GM13976 (cell line): ENCODE results near the gene ZNF804B.

Experiments used
- DNase-seq: peaks from one replicate; pipeline ENCODE4 v3.0.0; 2012; ENCODE audit warnings: low spot score
- in situ Hi-C: fragments of 300-500 bp; cut with MboI; formaldehyde crosslinking; loops from one replicate; pipeline ENCODE4 v1.12.0; 2022; ENCODE audit warnings: low sequenced_read_pairs, mixed read lengths, inconsistent platforms; ENCODE audit not compliant: unreplicated experiment
- TF ChIP-seq, protein P1 (sequence below): IDR thresholded peaks from 2 replicates; pipeline ENCODE4 v1.5.1; 2012; ENCODE audit warnings: borderline replicate concordance, mild to moderate bottlenecking; ENCODE audit not compliant: insufficient read depth; ENCODE audit errors: extremely low read depth, missing control alignments, control extremely low read depth

ZNF804B gene

DNA sequence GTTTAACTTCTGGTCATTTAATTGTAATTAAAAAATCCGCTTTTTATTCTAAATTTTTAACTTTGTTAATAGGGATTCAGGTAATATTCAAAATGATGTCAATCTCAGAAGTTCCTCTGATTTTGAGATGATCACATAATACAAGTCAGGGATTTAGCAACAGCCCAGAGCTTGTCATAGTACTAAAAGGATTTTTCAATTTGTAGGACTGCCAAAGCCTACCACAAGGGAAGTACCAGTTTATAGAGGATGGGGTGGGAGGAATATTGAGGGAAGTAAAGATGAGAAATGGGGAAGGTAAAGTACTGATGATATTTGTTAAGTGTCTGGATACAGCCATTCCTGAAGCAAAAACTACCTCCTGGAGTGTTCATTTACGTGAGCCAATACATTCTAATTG, 314.3 kb downstream of the ZNF804B start:
- in situ Hi-C loops, result no loop called here
- DNase-seq, result no peak
- TF ChIP-seq, protein P1, sequence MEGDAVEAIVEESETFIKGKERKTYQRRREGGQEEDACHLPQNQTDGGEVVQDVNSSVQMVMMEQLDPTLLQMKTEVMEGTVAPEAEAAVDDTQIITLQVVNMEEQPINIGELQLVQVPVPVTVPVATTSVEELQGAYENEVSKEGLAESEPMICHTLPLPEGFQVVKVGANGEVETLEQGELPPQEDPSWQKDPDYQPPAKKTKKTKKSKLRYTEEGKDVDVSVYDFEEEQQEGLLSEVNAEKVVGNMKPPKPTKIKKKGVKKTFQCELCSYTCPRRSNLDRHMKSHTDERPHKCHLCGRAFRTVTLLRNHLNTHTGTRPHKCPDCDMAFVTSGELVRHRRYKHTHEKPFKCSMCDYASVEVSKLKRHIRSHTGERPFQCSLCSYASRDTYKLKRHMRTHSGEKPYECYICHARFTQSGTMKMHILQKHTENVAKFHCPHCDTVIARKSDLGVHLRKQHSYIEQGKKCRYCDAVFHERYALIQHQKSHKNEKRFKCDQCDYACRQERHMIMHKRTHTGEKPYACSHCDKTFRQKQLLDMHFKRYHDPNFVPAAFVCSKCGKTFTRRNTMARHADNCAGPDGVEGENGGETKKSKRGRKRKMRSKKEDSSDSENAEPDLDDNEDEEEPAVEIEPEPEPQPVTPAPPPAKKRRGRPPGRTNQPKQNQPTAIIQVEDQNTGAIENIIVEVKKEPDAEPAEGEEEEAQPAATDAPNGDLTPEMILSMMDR, result no peak

DNA sequence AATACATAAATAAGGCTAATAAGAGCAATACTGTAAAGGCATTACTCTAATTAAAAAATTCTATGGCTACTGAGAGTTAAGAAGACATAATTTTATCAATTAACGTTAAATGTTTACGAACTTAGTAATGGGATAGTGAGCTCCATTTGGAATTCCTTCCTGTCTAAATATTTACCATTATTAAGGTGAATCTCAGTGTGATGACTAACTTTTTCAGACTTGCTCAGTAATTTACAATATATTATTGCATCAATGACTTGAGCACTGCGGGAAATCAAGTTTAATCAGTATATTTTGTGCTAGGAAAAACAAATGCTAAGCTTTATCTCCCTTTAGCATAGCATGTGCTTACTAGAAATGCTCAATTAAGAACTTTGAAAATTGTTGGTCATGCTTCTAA, 318.5 kb downstream of the ZNF804B start:
- in situ Hi-C loops, result no loop called here
- DNase-seq, result no peak
- TF ChIP-seq, protein P1, result no peak

DNA sequence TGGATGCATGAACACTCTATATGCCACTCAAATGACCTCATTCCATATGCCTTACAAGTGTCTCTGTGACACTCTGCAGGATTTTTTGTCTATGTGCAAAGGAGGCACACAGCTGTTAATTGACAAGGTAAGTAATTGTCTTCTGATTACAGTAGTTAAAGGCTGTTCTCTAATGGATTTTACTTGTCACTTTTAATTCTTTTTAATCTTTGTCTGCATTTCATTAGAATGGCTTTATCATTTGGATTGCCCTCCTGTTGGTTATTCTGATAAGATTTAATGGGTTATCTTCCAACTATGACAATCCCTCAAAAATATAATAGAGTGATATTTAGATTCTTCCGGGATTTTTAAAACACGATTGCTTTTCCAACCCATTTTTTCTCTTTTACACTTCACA, 326.1 kb downstream of the ZNF804B start:
- DNase-seq, result no peak
- in situ Hi-C loops, result no loop called here
- TF ChIP-seq, protein P1, result no peak

DNA sequence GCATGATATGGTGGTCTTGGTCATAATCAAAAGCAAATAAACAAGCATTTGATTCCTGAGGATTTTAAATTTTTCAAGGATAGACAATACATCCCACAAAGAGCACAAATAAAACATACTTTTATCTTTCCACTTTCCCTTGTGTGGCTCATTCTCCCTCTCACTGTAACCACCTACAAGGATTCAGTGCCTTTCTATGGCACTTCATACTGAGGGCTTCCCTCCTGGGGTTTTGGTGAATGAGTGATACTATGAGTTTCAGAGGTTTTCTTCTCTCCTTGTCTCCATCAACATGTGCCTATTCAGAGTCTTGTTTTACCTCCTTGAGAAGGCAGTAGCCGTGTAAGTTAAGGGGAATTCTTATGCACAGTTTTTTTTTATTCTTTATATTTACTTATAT, 332.1 kb downstream of the ZNF804B start:
- no peak for DNase-seq
- in situ Hi-C loops, result no loop called here
- TF ChIP-seq, protein P1, result no peak

DNA sequence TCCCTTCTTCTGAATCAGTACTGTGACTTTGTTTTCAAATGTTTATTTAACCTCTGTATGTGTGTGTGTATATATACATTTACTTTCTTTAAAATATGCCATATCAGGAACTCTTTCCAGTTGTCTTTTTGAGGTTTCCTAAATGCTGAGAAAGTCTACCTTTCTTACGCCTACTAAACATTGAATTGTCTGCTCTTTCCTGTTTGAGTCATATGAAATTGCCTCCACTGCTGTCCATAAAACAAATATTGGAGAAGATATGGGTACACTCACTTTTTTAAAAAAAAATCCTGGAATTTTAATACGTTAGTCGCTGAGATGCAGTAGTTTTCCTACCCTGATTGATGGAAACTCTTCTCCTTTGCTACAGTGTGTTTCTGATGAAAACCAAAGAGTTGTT, 334.8 kb downstream of the ZNF804B start:
- TF ChIP-seq, protein P1, result no peak
- in situ Hi-C loops, result no loop called here
- DNase-seq, result no peak

DNA sequence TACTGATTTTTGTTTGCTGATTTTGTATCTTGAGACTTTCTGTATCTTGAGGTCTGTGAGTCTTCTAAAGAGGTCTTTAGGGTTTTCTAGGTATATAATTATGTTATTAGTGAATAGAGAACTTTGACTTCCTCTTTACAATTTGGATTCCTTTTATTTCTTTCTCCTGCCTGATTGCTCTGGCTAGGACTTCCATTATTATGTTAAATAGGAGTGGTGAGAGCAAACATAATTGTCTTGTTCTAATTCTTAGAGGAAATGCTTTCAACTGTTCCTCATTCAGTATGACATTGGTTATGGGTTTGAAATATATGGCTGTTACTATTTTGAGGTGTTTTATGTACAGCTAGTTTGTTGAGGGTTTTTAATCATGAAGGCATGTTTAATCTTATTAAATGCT, 344.1 kb downstream of the ZNF804B start:
- in situ Hi-C loops, result no loop called here
- no peak for DNase-seq
- TF ChIP-seq, protein P1, result no peak
